Naive thymus-derived CD8-positive, alpha-beta T cell (primary cell): Measurements from ENCODE around the gene MTR. TPM values are rescaled to one million over a fixed set of nuclear protein-coding genes. Genes with fewer than 3 reads are reported as not detected.
A peak's percentile ranks its signal among the peaks of the same experiment; 100 is the strongest.
"Not testable (repeated sequence)": the region's sequence is repeated elsewhere in the genome, so short reads cannot be mapped to it uniquely, and the experiment has no call there.

Experiments
- ATAC-seq, 2 donors: fragments of 150-1000 bp; cut with Tn5 transposase in 1 of 2; sonication (Bioruptor Pico), chemical (Tn5 transposase) in 1 of 2; 1 replicate in 1 of 2; 2 replicates in 1 of 2; pipeline ENCODE4 v1.10.0; 2021; ENCODE audit warnings: mild to moderate bottlenecking in 2 of 2, moderate library complexity in 2 of 2
- POLR2A ChIA-PET: fragments of 350-600 bp; sonication (Branson Sonifier 250); formaldehyde crosslinking; loops from one replicate; lab custom pipeline; 2021; ENCODE audit warnings: antibody characterized with exemption; lab: Charles Lee
- DNase-seq, 10 donors: peaks; one replicate each; pipeline versions ENCODE4 v3.0.0 to v3.0.0-alpha.2; 2020 to 2022
- H3K27ac Mint-ChIP-seq, 10 donors: one replicate each; pipeline ENCODE4 v1.8.0; 2020 to 2022; ENCODE audit warnings: mild to moderate bottlenecking in 10 of 10, mixed read lengths in 10 of 10, moderate library complexity in 4 of 10, inconsistent platforms in 1 of 10
- H3K27me3 Mint-ChIP-seq, 5 donors: one replicate each; pipeline ENCODE4 v1.8.0; 2021 to 2022; ENCODE audit warnings: mixed read lengths in 5 of 5
- H3K36me3 Mint-ChIP-seq, 3 donors: one replicate each; pipeline ENCODE4 v1.8.0; 2020 to 2022; ENCODE audit warnings: mixed read lengths in 3 of 3, mild to moderate bottlenecking in 2 of 3, inconsistent platforms in 1 of 3
- H3K4me1 Mint-ChIP-seq, 4 donors: one replicate each; pipeline ENCODE4 v1.8.0; 2021 to 2022; ENCODE audit warnings: mixed read lengths in 4 of 4
- H3K4me3 Mint-ChIP-seq, 10 donors: one replicate each; pipeline ENCODE4 v1.8.0; 2020 to 2022; ENCODE audit warnings: mild to moderate bottlenecking in 10 of 10, mixed read lengths in 10 of 10, moderate library complexity in 6 of 10, inconsistent platforms in 1 of 10
- H3K9me3 Mint-ChIP-seq, 9 donors: one replicate each; pipeline ENCODE4 v1.8.0; 2020 to 2022; ENCODE audit warnings: mixed read lengths in 9 of 9, mild to moderate bottlenecking in 3 of 9, inconsistent platforms in 1 of 9, moderate library complexity in 1 of 9
- polyA plus RNA-seq, 3 donors: library from polyadenylated mRNA; unstranded; fragments of 300-500 nt; fragmentation: Illumina TruSeq; gene quantifications; one replicate each; pipeline ENCODE4 v1.2.3, GENCODE V29; 2021
- total RNA-seq, 8 experiments: library from RNA in 2 of 8; stranded (reverse) in 2 of 8; gene quantifications; one replicate each; pipeline ENCODE4 v1.2.3 and lab custom pipeline; 2021 to 2026

MTR gene
- total and polyA plus RNA-seq, 5 experiments from 2014 or later, result 14.8 to 67.9 (median 25.6) TPM

- Mint-ChIP-seq H3K9me3 (no peaks in the 10 kb centered on the region), H3K27me3 (no peaks in the 10 kb centered on the region), H3K27ac (no peak overlapping the region), H3K36me3 (peaks cover 19 to 91% (median 42%) of the 10 kb centered on the region in 3 donors), H3K4me1 (peaks cover 2 to 24% (median 17%) of the 10 kb centered on the region in 4 donors), H3K4me3 (no peak overlapping the region)
- POLR2A ChIA-PET, result no interaction called here
- no peak for ATAC-seq
- no peak for DNase-seq
These were observed 42.8 kb downstream of the MTR start for GRCh38 chr1:236837897-236838296.

DNA sequence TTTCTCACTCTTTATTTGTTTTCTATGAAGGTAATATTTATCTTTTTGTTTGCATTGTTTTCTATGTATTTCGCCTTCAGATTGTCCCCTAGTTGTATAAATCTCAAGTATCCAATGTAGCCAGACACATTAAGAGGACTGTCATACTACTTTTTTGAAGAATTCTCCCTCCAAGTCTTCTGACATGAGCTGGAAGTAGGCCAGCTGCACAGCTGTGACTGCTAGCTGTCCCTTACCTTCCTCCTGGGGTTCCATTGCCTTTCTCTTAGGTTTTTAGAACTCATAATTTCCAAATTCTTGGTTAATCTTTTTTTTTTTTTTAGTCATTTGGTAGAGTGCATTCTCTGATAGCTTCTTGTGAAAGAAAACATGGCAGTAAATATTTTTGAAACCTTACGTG, 46.2 kb downstream of the MTR start:
- POLR2A ChIA-PET, result no interaction called here
- H3K4me1 Mint-ChIP-seq, result peaks cover 0 to 6% (median 2%) of the 10 kb centered on the region in 4 donors
- peaks cover 13 to 64% (median 31%) of the 10 kb centered on the region in 3 donors for H3K36me3 Mint-ChIP-seq
- DNase-seq (no peak), ATAC-seq (no peak)
- no peaks in the 10 kb centered on the region for H3K27me3 Mint-ChIP-seq
- H3K27ac Mint-ChIP-seq, result peak overlapping the region in 1 of 10 donors; percentile 49
- no peak overlapping the region for H3K4me3 Mint-ChIP-seq
- H3K9me3 Mint-ChIP-seq, result no peaks in the 10 kb centered on the region

DNA sequence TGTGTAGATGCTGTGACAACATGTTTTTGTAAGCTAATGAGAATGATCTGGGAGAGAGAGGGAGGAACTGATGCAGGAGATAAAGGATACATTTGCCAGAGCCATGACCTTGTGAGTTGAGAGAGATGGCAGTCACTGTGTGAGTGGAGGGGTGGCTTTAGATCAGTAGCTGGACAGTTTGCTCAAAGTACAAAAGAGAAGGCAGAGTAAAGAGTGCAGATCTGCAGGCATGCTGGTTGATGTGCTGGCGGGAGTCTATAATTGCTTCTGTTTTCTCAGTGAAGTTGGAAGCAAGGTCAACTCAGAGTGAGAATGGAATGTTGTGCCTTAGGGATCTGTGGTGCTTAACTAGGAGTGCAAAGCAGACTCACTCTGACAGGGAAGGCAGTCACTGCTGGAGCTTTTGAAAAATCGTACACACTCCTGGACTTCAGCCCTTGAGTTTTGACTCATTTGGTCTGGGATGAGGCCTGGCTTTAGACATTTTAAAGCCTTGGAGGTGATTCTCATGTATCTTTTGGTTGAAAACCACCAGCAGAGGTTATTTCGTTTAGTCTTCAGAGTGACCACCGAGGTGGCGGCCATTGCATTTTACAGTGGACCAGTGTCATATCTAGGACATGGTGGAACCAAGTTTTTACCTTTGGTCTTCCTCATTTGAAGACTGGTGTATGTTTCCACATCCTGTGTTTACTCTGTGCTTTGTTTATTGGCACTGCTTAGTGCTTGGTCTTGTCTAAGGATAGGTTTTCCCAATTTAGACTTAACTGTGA, 49.6 kb downstream of the MTR start:
- H3K36me3 Mint-ChIP-seq, result peaks cover 15 to 62% (median 21%) of the 10 kb centered on the region in 3 donors
- peak overlapping the region in 1 of 10 donors; percentile 36 for H3K27ac Mint-ChIP-seq
- no peak overlapping the region for H3K4me3 Mint-ChIP-seq
- H3K9me3 Mint-ChIP-seq, result no peaks in the 10 kb centered on the region
- peaks cover 6 to 29% (median 17%) of the 10 kb centered on the region in 4 donors for H3K4me1 Mint-ChIP-seq
- no peaks in the 10 kb centered on the region for H3K27me3 Mint-ChIP-seq
- POLR2A ChIA-PET, result no interaction called here
- no peak for ATAC-seq
- no peak for DNase-seq

DNA sequence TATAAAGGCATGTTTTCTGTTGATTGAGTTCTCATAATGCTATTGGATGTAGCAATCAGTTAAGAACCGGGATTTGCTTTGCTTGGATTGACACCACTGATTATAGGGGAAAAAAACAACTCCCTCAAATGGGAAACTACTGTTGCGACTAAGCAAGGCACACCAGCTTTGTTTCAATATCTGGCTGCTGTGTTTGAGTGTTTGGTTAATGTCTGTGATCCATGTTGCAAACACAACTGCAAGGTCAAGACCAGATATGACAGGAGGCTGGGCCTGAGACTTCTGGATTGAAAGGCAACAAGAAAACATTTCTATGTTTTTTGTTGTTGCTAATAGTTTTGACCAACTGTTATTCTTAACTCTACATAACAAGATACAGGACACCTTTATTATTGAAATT, 50.7 kb downstream of the MTR start:
- Mint-ChIP-seq H3K36me3 (peaks cover 9 to 60% (median 18%) of the 10 kb centered on the region in 3 donors), H3K4me3 (no peak overlapping the region), H3K9me3 (no peaks in the 10 kb centered on the region), H3K27ac (peak overlapping the region in 3 of 10 donors; percentile 7 to 29 (median 29)), H3K27me3 (no peaks in the 10 kb centered on the region), H3K4me1 (peaks cover 6 to 29% (median 17%) of the 10 kb centered on the region in 4 donors)
- DNase-seq (no peak), ATAC-seq (no peak)
- POLR2A ChIA-PET, result no interaction called here

- H3K27me3 Mint-ChIP-seq, result no peaks in the 10 kb centered on the region
- peak overlapping the region in 9 of 10 donors; percentile 23 to 85 (median 60) for H3K27ac Mint-ChIP-seq
- POLR2A ChIA-PET, result no interaction called here
- no peaks in the 10 kb centered on the region for H3K9me3 Mint-ChIP-seq
- H3K4me1 Mint-ChIP-seq, result peaks cover 6 to 29% (median 17%) of the 10 kb centered on the region in 4 donors
- H3K4me3 Mint-ChIP-seq, result no peak overlapping the region
- ATAC-seq (peak in 1 of 2 donors; percentile 23), DNase-seq (no peak)
- H3K36me3 Mint-ChIP-seq, result peaks cover 5 to 62% (median 11%) of the 10 kb centered on the region in 3 donors
These were observed 53.3 kb downstream of the MTR start for GRCh38 chr1:236848274-236848923.

DNA sequence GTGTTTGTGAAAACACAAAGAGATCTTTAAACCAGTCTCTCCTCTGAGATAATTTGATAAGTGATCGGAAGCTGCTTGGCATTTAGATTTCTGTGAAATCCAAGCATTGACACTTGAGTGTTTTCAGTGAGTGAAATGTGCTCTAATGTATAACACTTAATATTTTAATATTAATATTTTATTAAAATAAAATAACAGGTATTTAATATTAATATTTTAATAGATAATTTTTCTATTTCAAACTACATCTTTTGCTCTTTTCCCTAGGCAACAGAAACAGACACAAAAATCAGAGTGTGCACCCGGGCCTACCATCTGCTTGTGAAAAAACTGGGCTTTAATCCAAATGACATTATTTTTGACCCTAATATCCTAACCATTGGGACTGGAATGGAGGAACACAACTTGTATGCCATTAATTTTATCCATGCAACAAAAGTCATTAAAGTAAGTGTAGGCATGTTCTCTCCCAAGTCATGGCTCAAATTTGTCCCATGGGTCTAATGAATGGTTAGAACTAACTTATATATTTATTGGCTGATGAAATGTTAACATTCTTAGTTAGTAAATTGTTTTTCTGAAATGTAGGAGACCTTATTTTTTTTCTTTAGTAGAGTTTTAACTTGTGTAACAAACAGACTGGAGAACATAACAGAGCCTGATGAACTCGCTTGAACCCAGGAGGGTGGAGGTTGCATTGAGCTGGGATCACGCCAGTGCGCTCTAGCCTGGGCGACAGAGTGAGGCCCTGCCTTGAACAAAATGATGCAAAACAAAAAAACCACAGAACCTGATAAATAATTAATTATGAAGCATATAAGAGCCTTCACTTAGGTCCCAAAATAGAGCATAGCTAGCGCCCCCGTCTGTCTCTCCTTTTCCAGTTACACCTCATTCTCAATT, 55.2 kb downstream of the MTR start:
- POLR2A ChIA-PET, result no interaction called here
- H3K36me3 Mint-ChIP-seq, result peaks cover 12 to 79% (median 26%) of the 10 kb centered on the region in 3 donors
- no peak overlapping the region for H3K4me3 Mint-ChIP-seq
- H3K27ac Mint-ChIP-seq, result peak overlapping the region in 5 of 10 donors; percentile 7 to 52 (median 32)
- no peaks in the 10 kb centered on the region for H3K27me3 Mint-ChIP-seq
- H3K9me3 Mint-ChIP-seq, result no peaks in the 10 kb centered on the region
- ATAC-seq (no peak), DNase-seq (no peak)
- H3K4me1 Mint-ChIP-seq, result peaks cover 6 to 29% (median 18%) of the 10 kb centered on the region in 4 donors

GRCh38 chr1:236851871-236852270, 56.8 kb downstream of the MTR start:
- Mint-ChIP-seq H3K27me3 (no peaks in the 10 kb centered on the region), H3K4me1 (peaks cover 6 to 25% (median 16%) of the 10 kb centered on the region in 4 donors), H3K36me3 (peaks cover 12 to 89% (median 39%) of the 10 kb centered on the region in 3 donors), H3K27ac (peak overlapping the region in 2 of 10 donors; percentile 6 to 36), H3K4me3 (no peak overlapping the region), H3K9me3 (no peaks in the 10 kb centered on the region)
- DNase-seq (no peak), ATAC-seq (no peak)
- POLR2A ChIA-PET, result no interaction called here

DNA sequence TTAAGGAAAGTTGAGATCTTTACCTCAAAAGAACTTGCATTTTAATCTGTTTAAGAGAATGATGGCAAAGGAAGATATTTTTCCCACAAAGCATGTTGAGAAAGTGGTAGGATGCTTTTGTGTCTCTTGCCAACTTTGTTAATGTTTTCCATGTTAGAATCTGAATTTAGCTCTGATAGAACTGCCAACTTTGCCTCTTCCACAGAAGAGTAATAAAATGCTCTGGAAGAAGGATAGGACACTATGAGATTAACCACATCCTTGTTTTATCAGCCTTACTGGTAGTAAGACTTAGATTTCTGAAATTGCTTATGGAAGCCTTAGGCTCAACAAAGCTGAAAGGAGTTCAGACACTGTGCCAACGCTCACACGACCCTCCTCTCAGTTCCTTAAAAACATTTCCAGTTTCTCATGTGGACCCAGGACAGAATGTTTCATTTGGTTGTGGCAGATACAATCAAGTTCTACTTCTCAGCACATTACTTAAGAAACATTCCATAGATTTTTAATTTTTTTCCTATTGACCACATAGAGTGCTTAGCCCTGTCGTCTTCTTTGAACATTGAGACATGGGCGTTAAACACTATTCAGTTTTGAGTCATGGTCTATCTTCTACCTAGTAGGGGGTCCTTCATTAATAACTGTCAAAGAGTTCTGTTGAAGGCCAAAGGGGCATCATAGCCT, 59.0 kb downstream of the MTR start:
- Mint-ChIP-seq H3K4me1 (peaks cover 0 to 17% (median 5%) of the 10 kb centered on the region in 4 donors), H3K36me3 (peaks cover 28 to 91% (median 52%) of the 10 kb centered on the region in 3 donors), H3K27ac (peak overlapping the region in 2 of 10 donors; percentile 3 to 77), H3K4me3 (no peak overlapping the region), H3K27me3 (no peaks in the 10 kb centered on the region), H3K9me3 (no peaks in the 10 kb centered on the region)
- POLR2A ChIA-PET, result no interaction called here
- ATAC-seq (no peak), DNase-seq (no peak)

DNA sequence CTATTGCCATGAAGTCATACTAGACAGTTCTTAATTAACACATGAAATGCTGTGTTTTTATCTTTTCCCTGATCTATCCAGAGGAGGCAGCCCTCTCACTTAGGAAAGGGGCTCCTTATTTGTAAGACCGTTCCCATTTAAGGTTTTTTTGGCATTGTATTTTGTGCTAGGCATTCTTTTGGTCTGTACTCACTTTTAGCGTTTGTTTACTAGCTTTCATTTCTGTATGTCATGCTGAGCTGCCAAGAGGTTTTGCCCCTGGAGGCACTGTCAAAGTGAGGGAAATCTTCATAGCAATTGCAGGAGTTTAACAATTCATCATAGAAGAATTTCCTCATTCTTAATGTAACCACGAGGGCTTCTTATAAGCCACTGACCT, 59.5 kb downstream of the MTR start:
- DNase-seq, result no peak
- Mint-ChIP-seq H3K9me3 (no peaks in the 10 kb centered on the region), H3K27me3 (no peaks in the 10 kb centered on the region), H3K36me3 (peaks cover 34 to 90% (median 55%) of the 10 kb centered on the region in 3 donors), H3K4me1 (peaks cover 0 to 18% (median 6%) of the 10 kb centered on the region in 4 donors), H3K4me3 (no peak overlapping the region), H3K27ac (peak overlapping the region in 4 of 10 donors; percentile 16 to 61 (median 52))
- POLR2A ChIA-PET, result no interaction called here
- ATAC-seq, result no peak

- peaks cover 9 to 28% (median 17%) of the 10 kb centered on the region in 4 donors for H3K4me1 Mint-ChIP-seq
- H3K27ac Mint-ChIP-seq, H3K4me3 Mint-ChIP-seq, DNase-seq, H3K9me3 Mint-ChIP-seq, ATAC-seq, POLR2A ChIA-PET, H3K27me3 Mint-ChIP-seq: not testable (repeated sequence)
- H3K36me3 Mint-ChIP-seq, result peaks cover 40 to 90% (median 68%) of the 10 kb centered on the region in 3 donors
These were observed 61.6 kb downstream of the MTR start for GRCh38 chr1:236856649-236857048.

DNA sequence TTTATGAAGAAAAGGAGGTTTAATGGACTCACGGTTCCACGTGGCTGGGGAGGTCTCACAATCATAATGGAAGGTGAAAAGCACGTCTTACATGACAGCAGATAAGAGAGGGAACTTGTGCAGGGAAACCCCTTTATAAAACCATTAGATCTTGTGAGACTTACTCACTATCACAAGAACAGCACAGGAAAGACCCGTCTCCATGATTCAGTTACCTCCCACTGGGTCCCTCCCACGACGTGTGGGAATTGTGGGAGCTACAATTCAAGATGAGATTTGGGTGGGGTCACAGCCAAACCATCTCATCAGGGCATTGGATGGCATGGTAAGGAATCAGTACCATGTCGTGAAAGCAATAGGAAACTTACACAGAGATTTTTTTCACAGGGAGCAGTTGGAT, 63.1 kb downstream of the MTR start:
- DNase-seq (no peak), ATAC-seq (no peak)
- Mint-ChIP-seq H3K36me3 (peaks cover 40 to 86% (median 68%) of the 10 kb centered on the region in 3 donors), H3K27ac (peak overlapping the region in 8 of 10 donors; percentile 6 to 84 (median 26)), H3K4me3 (no peak overlapping the region), H3K27me3 (no peaks in the 10 kb centered on the region), H3K9me3 (peaks cover 0 to 5% (median 0%) of the 10 kb centered on the region in 9 donors), H3K4me1 (peaks cover 24 to 43% (median 30%) of the 10 kb centered on the region in 4 donors)
- POLR2A ChIA-PET, result no interaction called here

DNA sequence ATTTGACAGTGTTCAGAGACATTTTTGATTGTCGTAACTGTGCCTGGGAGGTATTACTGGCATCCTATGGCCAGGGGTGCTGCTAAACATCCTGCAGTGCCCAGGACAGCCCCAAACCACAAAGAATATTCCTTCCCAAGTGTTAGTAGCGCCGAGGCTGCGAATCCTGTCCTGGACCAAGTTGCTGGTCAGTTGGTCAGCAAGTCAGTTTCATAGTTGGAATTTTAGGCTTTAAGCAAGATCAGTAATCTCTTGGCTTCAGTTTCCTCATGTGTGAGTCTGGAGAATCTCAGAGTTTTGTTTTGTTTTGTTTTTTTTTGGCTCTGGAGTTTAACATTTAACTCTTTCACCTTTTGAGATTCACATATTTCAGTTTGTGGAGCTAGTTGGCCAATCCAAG, 65.0 kb downstream of the MTR start:
- Mint-ChIP-seq H3K4me3 (peak overlapping the region in 1 of 10 donors; percentile 23), H3K36me3 (peaks cover 33 to 84% (median 59%) of the 10 kb centered on the region in 3 donors), H3K27me3 (no peaks in the 10 kb centered on the region), H3K9me3 (peaks cover 0 to 5% (median 0%) of the 10 kb centered on the region in 9 donors), H3K4me1 (peaks cover 27 to 46% (median 37%) of the 10 kb centered on the region in 4 donors), H3K27ac (peak overlapping the region in 4 of 10 donors; percentile 43 to 86 (median 54))
- ATAC-seq (no peak), DNase-seq (no peak)
- POLR2A ChIA-PET, result no interaction called here
